LNCAP (cell line): ENCODE results near the gene ST6GALNAC3.

Experiments used
- CTCF ChIP-seq: fragments of 450-650 bp; IDR thresholded peaks from 2 replicates; pipeline ENCODE4 v1.5.1; 2017; ENCODE audit warnings: mild to moderate bottlenecking

The ST6GALNAC3 gene

GRCh38 chr1:76352741-76353435 is 278.3 kb downstream of the ST6GALNAC3 start:
- no peak for TF ChIP-seq CTCF

- TF ChIP-seq CTCF: no peak
Measured at GRCh38 chr1:76354236-76354635, 279.7 kb downstream of the ST6GALNAC3 start.

- TF ChIP-seq CTCF: no peak
Measured at GRCh38 chr1:76366726-76367125, 292.2 kb downstream of the ST6GALNAC3 start.

- TF ChIP-seq CTCF: no peak
Measured at GRCh38 chr1:76371941-76372340, 297.4 kb downstream of the ST6GALNAC3 start.

- TF ChIP-seq CTCF: no peak
Measured at GRCh38 chr1:76374086-76374485, 299.5 kb downstream of the ST6GALNAC3 start.

GRCh38 chr1:76377247-76377646 is 302.7 kb downstream of the ST6GALNAC3 start:
- no peak for TF ChIP-seq CTCF

- TF ChIP-seq CTCF: no peak
Measured at GRCh38 chr1:76379506-76379905, 305.0 kb downstream of the ST6GALNAC3 start.
